GM19467 (cell line): ENCODE results near the gene HSFX3.
A peak's percentile ranks its signal among the peaks of the same experiment; 100 is the strongest.
"Not testable (repeated sequence)": the region's sequence is repeated elsewhere in the genome, so short reads cannot be mapped to it uniquely, and the experiment has no call there.

Source experiments
- ATAC-seq: cut with Tn5 transposase; IDR thresholded peaks from one replicate; pipeline ENCODE4 v1.9.1; 2021; ENCODE audit warnings: mild to moderate bottlenecking, moderate library complexity; ENCODE audit not compliant: unreplicated experiment

Gene HSFX3

GRCh38 chrX:149518236-149518635, 31.5 kb downstream of the HSFX3 start:
- ATAC-seq, result no peak

DNA sequence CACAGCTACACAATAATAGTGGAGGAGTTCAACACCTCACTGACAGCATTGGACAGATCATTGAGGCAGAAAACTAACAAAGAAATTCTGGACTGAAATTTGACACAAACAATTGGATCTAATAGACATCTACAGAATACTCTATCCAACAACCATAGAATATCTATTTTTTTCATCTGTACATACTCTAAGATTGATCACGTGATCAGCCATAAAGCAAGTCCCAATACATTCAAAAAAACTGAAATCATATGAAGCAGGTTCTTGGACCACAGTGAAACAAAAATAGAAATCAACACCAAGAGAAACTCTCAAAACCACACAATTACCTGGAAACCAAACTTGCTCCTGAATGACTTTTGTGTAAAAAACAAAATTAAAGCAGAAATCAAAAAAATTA, 32.4 kb downstream of the HSFX3 start:
- ATAC-seq, result no peak

DNA sequence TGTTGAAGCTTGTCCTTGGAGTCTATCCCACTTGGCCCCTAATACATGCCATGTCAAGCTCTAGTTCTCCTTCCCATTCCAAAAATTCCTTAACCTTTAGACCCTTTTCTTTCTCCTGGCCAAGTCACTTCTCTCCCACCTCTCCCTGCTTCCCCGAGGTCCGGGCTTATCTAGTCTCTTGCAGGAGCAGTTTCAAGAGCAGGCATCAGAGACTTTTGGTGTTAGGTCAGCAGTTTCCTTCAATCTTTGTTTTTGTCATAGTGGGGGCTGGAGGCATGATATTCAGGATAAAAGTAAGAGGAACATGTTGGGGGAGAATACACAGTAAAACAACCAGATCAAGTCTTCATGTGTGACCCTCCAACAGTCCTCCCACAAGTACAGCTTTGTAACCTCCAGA, 33.1 kb downstream of the HSFX3 start:
- ATAC-seq, result no peak

DNA sequence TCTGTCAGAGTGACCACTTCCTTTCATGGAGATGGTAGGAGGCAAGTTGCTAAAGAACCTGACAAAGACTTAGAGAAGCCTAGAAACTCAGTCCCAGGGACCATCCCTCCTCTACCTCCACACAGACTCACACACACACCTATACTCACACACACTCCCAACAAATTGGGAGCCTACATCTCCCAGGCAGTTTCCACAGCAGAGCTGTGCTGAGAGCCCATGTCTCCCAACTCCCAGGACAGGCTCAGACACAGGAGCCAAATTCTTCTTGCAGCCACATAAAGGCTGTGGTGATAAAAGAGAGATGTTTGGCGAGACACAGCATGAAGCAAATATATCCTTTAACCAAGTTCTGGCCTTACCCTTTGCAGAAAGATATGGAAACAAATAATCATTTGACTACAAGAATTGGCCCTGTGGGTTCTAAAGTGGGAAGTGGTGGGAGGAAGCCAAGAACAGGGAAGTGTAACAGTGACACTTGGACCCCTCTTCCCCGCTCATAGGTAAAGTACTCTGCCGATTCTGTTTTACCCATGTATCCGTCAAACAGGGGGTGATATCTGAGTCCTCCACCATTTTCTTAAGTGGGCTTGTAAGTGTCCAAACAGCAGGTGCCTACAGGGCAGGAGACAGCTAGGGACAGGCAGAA, 33.6 kb downstream of the HSFX3 start:
- ATAC-seq, result no peak

DNA sequence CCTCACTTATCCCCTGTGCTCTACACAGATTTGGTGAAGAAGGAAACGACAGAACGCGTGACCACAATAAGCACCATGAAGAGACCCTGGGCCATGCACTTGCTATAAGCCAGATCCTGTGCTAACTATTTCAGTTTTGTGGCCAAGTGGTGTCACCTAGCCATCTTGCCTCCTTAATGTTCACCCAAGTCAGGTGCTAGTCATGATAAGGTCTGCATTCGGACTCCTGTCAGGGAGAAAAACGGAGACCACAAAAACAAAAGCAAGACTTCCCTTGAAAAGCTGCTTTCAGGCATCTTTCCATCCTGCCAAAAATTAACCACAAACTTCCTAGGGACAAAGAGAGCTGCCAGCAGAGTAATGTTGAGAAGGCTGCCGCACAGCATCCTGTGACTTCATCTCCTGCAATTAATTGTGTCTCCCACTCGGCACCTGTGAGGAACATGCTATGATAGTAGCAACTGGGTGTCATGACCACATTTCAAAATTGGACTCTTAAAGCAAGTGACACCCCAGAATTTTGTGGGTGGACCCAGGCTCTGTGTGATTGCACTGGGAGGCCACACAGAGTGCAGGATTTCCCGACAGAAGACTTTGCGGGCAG, 35.8 kb downstream of the HSFX3 start:
- ATAC-seq, result no peak

DNA sequence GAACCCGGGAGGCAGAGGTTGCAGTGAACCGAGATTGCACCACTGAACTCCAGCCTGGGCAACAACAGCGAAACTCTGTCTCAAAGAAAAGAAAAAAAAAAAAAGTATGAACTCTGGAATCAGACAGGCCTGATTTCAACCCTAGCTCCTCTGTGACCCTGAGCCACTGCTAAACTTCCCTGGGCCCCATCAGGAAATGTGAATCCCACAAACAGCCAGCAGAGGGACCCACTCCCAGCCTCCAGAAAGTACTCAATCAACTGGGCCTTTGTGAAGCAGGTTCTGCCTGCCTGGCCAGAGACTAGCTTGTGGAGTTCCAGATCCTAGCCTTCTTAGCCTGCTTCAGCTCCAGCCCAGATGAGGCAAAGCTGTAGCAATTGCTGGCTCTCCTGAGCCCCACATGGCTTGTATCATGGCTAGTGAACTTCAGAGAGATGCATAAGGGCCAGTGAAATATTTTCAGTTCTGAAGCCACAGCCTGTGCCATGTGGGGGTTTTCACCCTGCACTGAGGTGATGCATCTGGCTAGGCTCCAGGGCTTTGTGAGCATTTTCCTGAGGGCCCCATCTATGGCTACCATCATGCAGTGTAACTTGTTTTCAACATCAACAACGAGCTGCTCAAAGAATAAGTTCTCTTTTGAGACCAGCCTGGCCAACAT, 37.4 kb downstream of the HSFX3 start:
- peak; percentile 84 for ATAC-seq

GRCh38 chrX:149511081-149511480, 38.6 kb downstream of the HSFX3 start:
- ATAC-seq, result no peak

DNA sequence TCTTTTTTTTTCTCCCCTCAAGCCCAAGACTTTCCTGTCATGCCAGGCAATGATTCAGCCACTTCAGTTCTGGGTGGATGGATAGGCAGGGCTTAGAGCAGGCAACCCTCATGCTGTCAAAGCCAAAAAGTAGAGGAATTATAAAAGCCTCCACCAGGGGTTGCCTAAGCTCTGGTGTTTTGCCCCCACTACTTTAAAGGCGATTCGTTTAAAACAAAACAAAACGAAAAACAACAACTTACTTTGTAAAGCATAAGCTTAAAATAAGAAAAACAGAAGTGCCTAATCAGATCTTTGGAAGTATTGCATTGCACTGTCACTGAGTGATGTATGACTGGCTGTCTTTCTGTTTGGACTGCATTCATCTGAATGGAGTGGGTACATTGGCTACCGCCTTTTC, 39.3 kb downstream of the HSFX3 start:
- ATAC-seq, result no peak

DNA sequence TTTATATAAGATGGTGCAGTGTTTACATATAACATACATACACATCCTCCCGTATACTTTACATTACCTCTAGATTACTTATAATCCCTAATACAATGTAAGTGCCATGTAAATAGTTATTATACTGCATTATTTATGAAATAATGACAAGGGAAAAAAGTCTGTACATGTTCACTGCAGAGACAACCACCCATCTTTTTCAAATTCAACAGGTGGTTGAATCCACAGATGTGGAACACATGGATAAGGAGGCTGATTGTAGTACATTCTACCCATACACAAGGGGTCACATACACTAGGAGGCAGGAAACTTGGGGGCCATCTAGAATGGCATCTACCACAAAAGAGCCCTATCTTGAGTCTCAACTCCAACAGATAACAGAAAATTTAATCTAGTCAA, 41.3 kb downstream of the HSFX3 start:
- ATAC-seq, result no peak

DNA sequence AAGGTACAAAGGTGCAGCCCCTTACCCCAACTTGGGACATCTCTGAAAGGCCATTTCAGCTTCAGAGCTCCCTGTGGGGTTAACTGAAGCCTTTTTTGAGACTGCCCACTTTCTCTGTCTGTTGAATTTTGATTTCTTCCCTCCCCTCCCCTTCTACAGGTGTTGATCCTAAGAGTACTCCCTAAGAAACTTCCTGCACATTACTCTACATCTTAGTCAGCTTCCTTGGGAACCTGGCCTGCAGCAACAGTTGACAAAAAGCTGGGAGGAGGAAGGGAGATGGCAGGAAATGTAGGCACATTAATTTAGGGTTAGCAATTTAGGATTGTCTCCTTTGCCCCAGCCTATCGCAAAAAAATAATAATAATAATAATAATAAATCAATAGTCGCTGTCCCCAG, 43.4 kb downstream of the HSFX3 start:
- ATAC-seq, result no peak

- no peak for ATAC-seq
Measured at GRCh38 chrX:149505671-149506070, 44.1 kb downstream of the HSFX3 start.

- peak; percentile 74 for ATAC-seq
Measured at GRCh38 chrX:149504915-149505651, 44.6 kb downstream of the HSFX3 start, which contains the start of gene IDS. Gene IDS, minus strand, starts transcription at chrX:149505306. Its CDS starts 169 bp downstream, at chrX:149505137.

DNA sequence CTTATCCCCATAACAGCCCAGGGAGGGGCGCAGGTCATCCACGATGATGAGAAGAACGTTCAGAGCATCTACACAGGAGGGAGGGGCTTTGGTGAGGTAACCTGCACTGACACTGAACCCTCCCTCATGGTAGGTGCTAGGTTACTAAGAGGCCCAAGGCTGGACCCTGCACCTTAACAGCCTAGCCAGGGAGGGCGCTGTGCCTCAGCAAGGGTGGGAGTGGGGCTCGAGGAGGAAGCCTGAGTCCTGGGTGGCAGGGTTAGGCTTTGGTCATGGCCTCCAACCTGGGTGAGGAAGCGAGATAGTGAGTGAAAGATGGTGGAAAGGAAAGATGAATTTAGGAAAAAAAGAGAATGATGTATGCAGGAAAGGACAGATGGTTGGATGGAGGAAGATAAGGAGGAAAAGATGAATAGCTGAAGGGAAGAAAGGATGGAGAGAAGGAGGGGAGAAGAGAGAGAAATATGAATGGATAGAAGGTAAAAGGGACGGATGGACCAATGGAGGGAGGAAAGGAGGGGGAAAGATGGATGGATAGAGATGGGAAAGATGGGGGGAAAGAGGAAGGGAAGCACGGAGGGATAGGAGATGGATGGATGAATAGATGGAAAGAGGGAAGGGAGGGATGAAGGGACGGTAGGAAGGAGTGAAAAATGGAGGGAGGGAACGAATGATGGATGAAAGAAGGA, 45.4 kb downstream of the HSFX3 start:
- ATAC-seq, result peak; percentile 33

GRCh38 chrX:149503446-149503845, 46.3 kb downstream of the HSFX3 start:
- ATAC-seq, result peak; percentile 64

DNA sequence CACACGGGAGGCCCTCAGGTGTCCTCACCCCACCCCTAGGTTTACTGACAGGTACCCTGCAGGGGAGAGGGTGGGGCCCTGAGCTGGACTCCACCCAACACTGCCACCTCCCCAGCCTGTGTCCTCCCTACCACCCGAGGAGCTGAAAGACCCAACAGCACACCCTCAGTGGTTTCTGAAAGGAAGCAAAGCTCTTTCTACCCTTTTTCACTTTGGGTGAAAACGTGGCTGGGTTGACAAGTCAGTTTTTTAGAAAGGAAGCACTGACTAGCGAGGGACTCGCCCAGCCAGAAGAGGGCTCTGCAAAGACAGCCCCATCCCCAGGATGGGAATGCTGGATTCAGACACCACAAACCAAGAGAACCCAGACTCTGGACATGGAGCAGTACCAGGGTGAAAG, 46.8 kb downstream of the HSFX3 start:
- not testable (repeated sequence) for ATAC-seq

GRCh38 chrX:149499766-149500165, 50.0 kb downstream of the HSFX3 start:
- no peak for ATAC-seq

GRCh38 chrX:149498767-149499166, 51.0 kb downstream of the HSFX3 start:
- no peak for ATAC-seq
